Ovary (tissue), 9 donors: ENCODE results near the gene TPM4. TPM values are rescaled to one million over a fixed set of nuclear protein-coding genes. Genes with fewer than 3 reads are reported as not detected.

Source experiments
- DNase-seq, 5 donors: peaks; one replicate each; pipeline ENCODE4 v3.0.0-alpha.2; 2019 to 2020
- H3K27ac ChIP-seq, 2 donors: fragments of 200-600 bp; one replicate each; pipeline versions ENCODE4 v1.5.1 to v1.8.0; 2019 to 2022
- H3K27me3 ChIP-seq: fragments of 200-600 bp; one replicate; pipeline ENCODE4 v1.8.0; 2022
- H3K36me3 ChIP-seq: fragments of 200-600 bp; sonication (generic); one replicate; pipeline ENCODE4 v1.5.1; 2019
- H3K4me1 ChIP-seq: one replicate; pipeline ENCODE4 v1.8.1; 2013; ENCODE audit warnings: mild to moderate bottlenecking, moderate library complexity; ENCODE audit not compliant: insufficient read depth
- H3K4me3 ChIP-seq: fragments of 200-600 bp; sonication (generic); one replicate; pipeline ENCODE4 v1.5.1; 2017
- H3K9me3 ChIP-seq, 2 donors: fragments of 200-600 bp in 1 of 2; sonication (generic) in 1 of 2; one replicate each; pipeline versions ENCODE4 v1.5.1 to v1.8.1; 2013 to 2019; ENCODE audit warnings: mild to moderate bottlenecking in 1 of 2, moderate library complexity in 1 of 2
- CTCF ChIP-seq, 3 donors: fragments of 450-650 bp in 2 of 3; fragments of 200-600 bp in 1 of 3; IDR thresholded peaks; one replicate each; pipeline versions ENCODE4 v1.5.1 to v1.8.0; 2016 to 2022; ENCODE audit warnings: antibody characterized with exemption in 3 of 3, mild to moderate bottlenecking in 1 of 3
- EP300 ChIP-seq: sonication (generic); formaldehyde crosslinking; IDR thresholded peaks from one replicate; pipeline ENCODE4 v1.6.1; 2017; ENCODE audit warnings: antibody characterized with exemption
- POLR2A ChIP-seq: fragments of 450-650 bp; IDR thresholded peaks from one replicate; pipeline ENCODE4 v1.6.1; 2017; ENCODE audit warnings: antibody characterized with exemption, mild to moderate bottlenecking, moderate library complexity
- WGBS, 3 donors: extraction: QIAGEN DNeasy Blood & Tissue Kit in 1 of 3; methylation state at CpG; one replicate each; pipeline versions ENCODE4 v1.1.5 to v1.1.7; 2013 to 2017; 5-methylcytosine and 5-hydroxymethylcytosine counted together
- intact Hi-C, 4 donors: fragments of 100-400 bp; cut with DNase I; formaldehyde crosslinking; loops; one replicate each; pipeline versions ENCODE4 v1.11.0 to v1.15.1; 2022 to 2023
- polyA plus RNA-seq, 2 donors: library from polyadenylated mRNA; stranded (reverse); fragments of 200-250 nt in 1 of 2; fragments of 350-450 nt in 1 of 2; fragmentation: Illumina TruSeq in 1 of 2; extraction: RNeasy Lipid Tissue Mini Kit (QIAGEN cat#74804) in 1 of 2; gene quantifications; one replicate each; pipeline ENCODE4 v1.2.3, GENCODE V29; 2013 to 2014
- total RNA-seq, 7 donors: library from RNA; depleted of rRNA in 2 of 7; stranded (reverse); fragments of >200 nt in 2 of 7; fragmentation: NEBNext Ultra II Directional in 3 of 7; extraction: Animal tissue kit (Norgen Biotek cat#: 25700) in 3 of 7; gene quantifications; one replicate each; pipeline versions ENCODE4 v1.1.0 to v1.2.4, GENCODE V29; 2016 to 2023
- donor health status: DM: no; HTN: no; CAD: no; lungs with moderate emphysema.
- donor health status: DM: no; HTN: no; CAD: no.
- donor health status: Bipolar disorder and iron deficiency.
- donor health status: DM: yes; HTN: yes; CAD: no.
- donor health status: DM: no; HTN: no; CAD: no.
- donor health status: DM: yes; HTN: yes; CAD: no.

The TPM4 gene
- total and polyA plus RNA-seq, 9 donors, result 286 to 664 (median 554) TPM

GRCh38 chr19:16036397-16036925 is 39.8 kb upstream of the TPM4 start:
- Histone ChIP-seq H3K27me3 (no peaks in the 10 kb centered on the region), H3K36me3 (no peaks in the 10 kb centered on the region), H3K27ac (no peak overlapping the region), H3K4me1 (no peaks in the 10 kb centered on the region), H3K4me3 (no peak overlapping the region), H3K9me3 (no peaks in the 10 kb centered on the region)
- no peak for TF ChIP-seq EP300
- TF ChIP-seq CTCF (IDR thresholded peaks at IDR 0.05), result no peak
- no peak for TF ChIP-seq POLR2A
- no peak for DNase-seq
- intact Hi-C loops, result loop anchor here in 2 of 4 donors (5.0 to 10.0 kb wide), 2 partner anchors 76 to 412 kb away; partner anchors contain the start of gene RAB8A (in 1 of the 2)
- 83 to 87% (median 85%) methylated on average over 10 of the region's 10 CpGs for WGBS, 3 donors

GRCh38 chr19:16036941-16037340 is 39.4 kb upstream of the TPM4 start:
- TF ChIP-seq EP300 (no peak), POLR2A (no peak), CTCF (IDR thresholded peaks at IDR 0.05) (no peak)
- no peaks in the 10 kb centered on the region for H3K36me3 ChIP-seq
- no peak for DNase-seq
- H3K4me1 ChIP-seq, result no peaks in the 10 kb centered on the region
- no peaks in the 10 kb centered on the region for H3K27me3 ChIP-seq
- no peaks in the 10 kb centered on the region for H3K9me3 ChIP-seq
- no peak overlapping the region for H3K27ac ChIP-seq
- 56 to 73% (median 57%) methylated on average over 3 to 11 of the region's 11 CpGs for WGBS, 3 donors
- intact Hi-C loops, result loop anchor here in 2 of 4 donors (5.0 to 10.0 kb wide), 2 partner anchors 75 to 412 kb away; partner anchors contain the start of gene RAB8A (in 1 of the 2)
- no peak overlapping the region for H3K4me3 ChIP-seq

- no peak for DNase-seq
- 67 to 71% (median 69%) methylated on average over 17 of the region's 17 CpGs for WGBS, 3 donors
- TF ChIP-seq CTCF (IDR thresholded peaks at IDR 0.05) (no peak), EP300 (no peak), POLR2A (no peak)
- H3K27me3 ChIP-seq, result no peaks in the 10 kb centered on the region
- H3K9me3 ChIP-seq, result no peaks in the 10 kb centered on the region
- H3K27ac ChIP-seq, result no peak overlapping the region
- no peaks in the 10 kb centered on the region for H3K36me3 ChIP-seq
- H3K4me3 ChIP-seq, result no peak overlapping the region
- no peaks in the 10 kb centered on the region for H3K4me1 ChIP-seq
- intact Hi-C loops, result loop anchor here in 2 of 4 donors (5.0 to 10.0 kb wide), 2 partner anchors 75 to 413 kb away; partner anchors contain the start of gene RAB8A (in 1 of the 2)
Observed at GRCh38 chr19:16037424-16038195, 38.7 kb upstream of the TPM4 start.

- H3K36me3 ChIP-seq, result no peaks in the 10 kb centered on the region
- intact Hi-C loops, result loop anchor here in 2 of 4 donors (5.0 to 10.0 kb wide), 2 partner anchors 74 to 413 kb away; partner anchors contain the start of gene RAB8A (in 1 of the 2)
- no peaks in the 10 kb centered on the region for H3K4me1 ChIP-seq
- no peaks in the 10 kb centered on the region for H3K9me3 ChIP-seq
- no peak overlapping the region for H3K4me3 ChIP-seq
- WGBS, 3 donors, result 82 to 91% (median 85%) methylated on average over 5 of the region's 5 CpGs
- H3K27ac ChIP-seq, result no peak overlapping the region
- no peak for DNase-seq
- no peak for TF ChIP-seq EP300
- TF ChIP-seq CTCF (IDR thresholded peaks at IDR 0.05), result no peak
- TF ChIP-seq POLR2A, result no peak
- no peaks in the 10 kb centered on the region for H3K27me3 ChIP-seq
Observed at GRCh38 chr19:16038196-16038695, 38.0 kb upstream of the TPM4 start.
